A673 (cell line): Measurements from ENCODE around the gene COQ3. TPM values are rescaled to one million over a fixed set of nuclear protein-coding genes. Genes with fewer than 3 reads are reported as not detected.
"Not testable (repeated sequence)": the region's sequence is repeated elsewhere in the genome, so short reads cannot be mapped to it uniquely, and the experiment has no call there.

Experiments used
- BruUV-seq: library from RNA; stranded (reverse); fragments of 400-500 nt; replicated peaks from 2 replicates; lab custom pipeline; 2021; lab: Mats Ljungman, UMichigan
- CTCF ChIA-PET: fragments of 300-600 bp; sonication (Branson Sonifier 250); formaldehyde crosslinking; loops from one replicate; lab custom pipeline; 2022; ENCODE audit warnings: antibody characterized with exemption; lab: Charles Lee
- POLR2A ChIA-PET: fragments of 300-600 bp; sonication (Branson Sonifier 250); formaldehyde crosslinking; loops from one replicate; lab custom pipeline; 2022; ENCODE audit warnings: antibody characterized with exemption; ENCODE audit not compliant: low non-redundant PET; lab: Charles Lee
- DNase-seq: peaks from one replicate; pipeline ENCODE4 v3.0.0-alpha.2; 2015; ENCODE audit warnings: low spot score
- H3K27ac ChIP-seq: fragments of 200-600 bp; sonication (generic); 2 replicates; pipeline ENCODE4 v1.5.1; 2016; ENCODE audit warnings: mixed run types, low read depth, mild to moderate bottlenecking, mixed read lengths, antibody characterized with exemption, low read length; ENCODE audit not compliant: poor library complexity, severe bottlenecking
- H3K27me3 ChIP-seq: fragments of 200-600 bp; sonication (generic); replicated peaks from 2 replicates; pipeline ENCODE4 v1.6.1; 2017; ENCODE audit warnings: mixed run types, low read depth, mild to moderate bottlenecking, mixed read lengths, antibody characterized with exemption, low read length; ENCODE audit not compliant: insufficient read depth, poor library complexity
- H3K36me3 ChIP-seq: fragments of 200-600 bp; sonication (generic); 2 replicates; pipeline ENCODE4 v1.6.1; 2016; ENCODE audit warnings: mixed run types, mild to moderate bottlenecking, mixed read lengths, antibody characterized with exemption, low read length; ENCODE audit not compliant: insufficient read depth, poor library complexity, severe bottlenecking
- H3K4me1 ChIP-seq: fragments of 200-600 bp; sonication (generic); 2 replicates; pipeline ENCODE4 v1.6.1; 2017; ENCODE audit warnings: mixed run types, mild to moderate bottlenecking, mixed read lengths, antibody characterized with exemption, low read length; ENCODE audit not compliant: insufficient read depth, poor library complexity, severe bottlenecking
- H3K4me3 ChIP-seq: fragments of 200-600 bp; sonication (generic); 2 replicates; pipeline ENCODE4 v1.5.1; 2016; ENCODE audit warnings: low read depth, mixed run types, mild to moderate bottlenecking, mixed read lengths, low read length; ENCODE audit not compliant: poor library complexity, severe bottlenecking
- H3K9me3 ChIP-seq: fragments of 200-600 bp; sonication (generic); 2 replicates; pipeline ENCODE4 v1.6.1; 2016; ENCODE audit warnings: mixed run types, low read depth, mild to moderate bottlenecking, mixed read lengths, antibody characterized with exemption, low read length; ENCODE audit not compliant: poor library complexity, severe bottlenecking
- CTCF ChIP-seq: fragments of 300-800, 200-600 bp; sonication (generic); conservative IDR thresholded peaks from 2 replicates; pipeline ENCODE4 v1.5.1; 2017; ENCODE audit warnings: low read depth, mild to moderate bottlenecking, antibody characterized with exemption, low read length, moderate library complexity, mixed read lengths
- EZH2 ChIP-seq: fragments of 200-600 bp; sonication (generic); IDR thresholded peaks from 2 replicates; pipeline ENCODE4 v1.6.1; 2017; ENCODE audit warnings: borderline replicate concordance, low read depth, mild to moderate bottlenecking, mixed read lengths, antibody characterized with exemption, low read length; ENCODE audit not compliant: poor library complexity, severe bottlenecking
- intact Hi-C: fragments of 100-400 bp; cut with micrococcal nuclease; formaldehyde crosslinking; loops from one replicate; pipeline ENCODE4 v1.10.0; 2022; ENCODE audit not compliant: unreplicated experiment
- total RNA-seq: library from RNA; stranded (reverse); gene quantifications from 2 replicates; pipeline ENCODE4 v1.2.3, GENCODE V29; 2021

The COQ3 gene
- total RNA-seq, 1 experiment from 2014 or later = 15.9 TPM

GRCh38 chr6:99344289-99344688, 49.7 kb downstream of the COQ3 start:
- peak; percentile 33 for DNase-seq
- Histone ChIP-seq H3K36me3 (no peaks in the 10 kb centered on the region), H3K9me3 (no peaks in the 10 kb centered on the region), H3K27me3 (no peaks in the 10 kb centered on the region), H3K4me1 (no peaks in the 10 kb centered on the region), H3K27ac (no peak overlapping the region), H3K4me3 (no peak overlapping the region)
- intact Hi-C loops = no loop called here
- CTCF ChIA-PET = interaction anchor here (1.0 kb wide), 1 partner anchor 10 kb away, joined by 6 read pairs; no protein-coding TSS in a partner anchor
- BruUV-seq = no TSS peak
- TF ChIP-seq CTCF (no peak), EZH2 (no peak)
- POLR2A ChIA-PET = no interaction called here

GRCh38 chr6:99341862-99342455, 52.0 kb downstream of the COQ3 start:
- DNase-seq = no peak
- intact Hi-C loops = no loop called here
- TF ChIP-seq EZH2 (no peak), CTCF (no peak)
- H3K36me3 ChIP-seq = no peaks in the 10 kb centered on the region
- no peak overlapping the region for H3K27ac ChIP-seq
- no peaks in the 10 kb centered on the region for H3K9me3 ChIP-seq
- no peaks in the 10 kb centered on the region for H3K4me1 ChIP-seq
- BruUV-seq = no TSS peak
- no peak overlapping the region for H3K4me3 ChIP-seq
- no peaks in the 10 kb centered on the region for H3K27me3 ChIP-seq
- CTCF ChIA-PET = no interaction called here
- POLR2A ChIA-PET = no interaction called here

GRCh38 chr6:99338188-99338587, 55.8 kb downstream of the COQ3 start:
- Histone ChIP-seq H3K36me3 (no peaks in the 10 kb centered on the region), H3K9me3 (no peaks in the 10 kb centered on the region), H3K4me3 (no peak overlapping the region), H3K27me3 (no peaks in the 10 kb centered on the region), H3K4me1 (no peaks in the 10 kb centered on the region), H3K27ac (no peak overlapping the region)
- ChIA-PET CTCF (no interaction called here), POLR2A (no interaction called here)
- TF ChIP-seq CTCF (no peak), EZH2 (no peak)
- no TSS peak for BruUV-seq
- intact Hi-C loops = loop anchor here (10.0 kb wide), 1 partner anchor 87 kb away; the partner anchor contains the start of gene PNISR
- DNase-seq = no peak

- POLR2A ChIA-PET, H3K36me3 ChIP-seq, CTCF ChIA-PET, BruUV-seq, H3K27me3 ChIP-seq, H3K4me1 ChIP-seq, H3K9me3 ChIP-seq, H3K4me3 ChIP-seq, H3K27ac ChIP-seq, DNase-seq: not testable (repeated sequence)
- intact Hi-C loops = loop anchor here (10.0 kb wide), 1 partner anchor 90 kb away; the partner anchor contains the start of gene PNISR
Measured at GRCh38 chr6:99335298-99335697, 58.7 kb downstream of the COQ3 start.
